Esophagus squamous epithelium (tissue), 4 donors: Measurements from ENCODE around the gene NOL4L.

Experiments used
- CTCF ChIP-seq, 6 experiments: fragments of 450-650 bp in 4 of 6; fragments of 200-600 bp in 2 of 6; sonication (generic) in 2 of 6; IDR thresholded peaks; one replicate each; pipeline ENCODE4 v1.5.1; 2016 to 2019; ENCODE audit warnings: antibody characterized with exemption in 6 of 6, mild to moderate bottlenecking in 4 of 6, moderate library complexity in 4 of 6
- POLR2A ChIP-seq, 4 donors: fragments of 450-650 bp; IDR thresholded peaks; one replicate each; pipeline ENCODE4 v1.6.1; 2017; ENCODE audit warnings: antibody characterized with exemption in 4 of 4, mild to moderate bottlenecking in 4 of 4, moderate library complexity in 3 of 4

GRCh38 chr20:32567384-32568178 lies 17.6 kb downstream of the NOL4L start:
- TF ChIP-seq CTCF (IDR thresholded peaks at IDR 0.05) (no peak), POLR2A (IDR thresholded peaks at IDR 0.05) (no peak)
